Measurements from ENCODE around the gene PRSS16.

- TF ChIP-seq CBX2 (IDR thresholded peaks at IDR 0.05; ENCODE audit: borderline replicate concordance, low read depth) (no peak), POLR2A (IDR thresholded peaks at IDR 0.05; ENCODE audit: low read length) (no peak), SMC3 (IDR thresholded peaks at IDR 0.05) (no peak)
Observed at GRCh38 chr6:27248783-27249182, 1.3 kb downstream of the PRSS16 start.
